Adrenal gland (tissue), 5 donors: ENCODE measurements around the gene ABLIM2.

Experiments
- POLR2A ChIP-seq, 2 donors: fragments of 450-650 bp; IDR thresholded peaks; one replicate each; pipeline ENCODE4 v1.6.1; 2017; ENCODE audit warnings: antibody characterized with exemption in 2 of 2, mild to moderate bottlenecking in 2 of 2, moderate library complexity in 1 of 2
- TF ChIP-seq, protein P1 (sequence below), 6 experiments: fragments of 450-650 bp in 4 of 6; fragments of 200-600 bp in 2 of 6; sonication (generic) in 1 of 6; IDR thresholded peaks; 1 replicate in 5 of 6; 2 replicates in 1 of 6; pipeline versions ENCODE4 v1.5.1 to v1.8.0; 2016 to 2021; ENCODE audit warnings: antibody characterized with exemption in 6 of 6, mild to moderate bottlenecking in 2 of 6, moderate library complexity in 1 of 6
- donor health status: DM: no; HTN: no; CAD: no.

DNA sequence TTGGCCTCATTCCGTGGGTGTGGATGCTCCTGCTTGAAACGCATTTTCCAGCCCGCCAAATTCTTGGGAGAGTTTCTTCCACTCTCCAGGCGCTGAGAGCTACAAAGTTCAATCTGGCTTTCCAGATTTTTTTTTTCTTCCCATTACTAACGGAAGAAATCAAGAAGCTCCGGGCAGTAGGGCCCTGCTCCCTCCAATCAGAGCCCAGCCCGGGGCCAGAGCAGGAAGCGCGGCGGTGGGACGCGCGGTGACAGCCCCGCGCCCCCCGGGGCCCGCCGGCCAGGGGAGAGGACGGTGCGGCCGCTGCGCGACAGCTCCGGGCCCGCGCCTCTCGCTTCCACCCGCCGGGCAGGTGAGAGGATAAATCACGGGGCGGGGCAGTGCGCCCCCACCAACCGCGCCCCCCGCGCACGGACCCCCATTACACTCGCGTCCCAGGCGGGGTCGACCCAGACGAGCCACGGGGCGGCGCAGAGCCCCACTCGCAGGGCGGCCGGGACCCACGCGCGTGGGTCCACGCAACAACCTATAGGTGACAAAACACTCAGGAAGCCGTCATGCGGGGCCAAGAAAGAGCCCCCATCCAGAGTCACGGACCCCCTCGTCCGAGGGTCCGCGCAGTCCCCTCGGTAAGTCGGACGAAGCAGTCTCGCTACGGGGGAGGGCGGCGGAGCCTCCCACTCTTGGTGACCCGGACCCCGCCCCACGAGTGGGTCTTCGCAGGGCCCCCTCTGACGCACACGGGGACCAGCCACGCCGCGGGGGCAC is 219.8 kb downstream of the ABLIM2 start:
- TF ChIP-seq, protein P1, sequence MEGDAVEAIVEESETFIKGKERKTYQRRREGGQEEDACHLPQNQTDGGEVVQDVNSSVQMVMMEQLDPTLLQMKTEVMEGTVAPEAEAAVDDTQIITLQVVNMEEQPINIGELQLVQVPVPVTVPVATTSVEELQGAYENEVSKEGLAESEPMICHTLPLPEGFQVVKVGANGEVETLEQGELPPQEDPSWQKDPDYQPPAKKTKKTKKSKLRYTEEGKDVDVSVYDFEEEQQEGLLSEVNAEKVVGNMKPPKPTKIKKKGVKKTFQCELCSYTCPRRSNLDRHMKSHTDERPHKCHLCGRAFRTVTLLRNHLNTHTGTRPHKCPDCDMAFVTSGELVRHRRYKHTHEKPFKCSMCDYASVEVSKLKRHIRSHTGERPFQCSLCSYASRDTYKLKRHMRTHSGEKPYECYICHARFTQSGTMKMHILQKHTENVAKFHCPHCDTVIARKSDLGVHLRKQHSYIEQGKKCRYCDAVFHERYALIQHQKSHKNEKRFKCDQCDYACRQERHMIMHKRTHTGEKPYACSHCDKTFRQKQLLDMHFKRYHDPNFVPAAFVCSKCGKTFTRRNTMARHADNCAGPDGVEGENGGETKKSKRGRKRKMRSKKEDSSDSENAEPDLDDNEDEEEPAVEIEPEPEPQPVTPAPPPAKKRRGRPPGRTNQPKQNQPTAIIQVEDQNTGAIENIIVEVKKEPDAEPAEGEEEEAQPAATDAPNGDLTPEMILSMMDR (IDR thresholded peaks at IDR 0.05): no peak
- TF ChIP-seq POLR2A (IDR thresholded peaks at IDR 0.05): peak in 1 of 2 donors; percentile 33
